NCI-H1417 (cell line): ENCODE results near the gene TNNC1.

Experiments
- DNase-seq, 3 experiments: peaks; one replicate each; lab custom pipeline; 2025; lab: John Stamatoyannopoulos, UW

Gene TNNC1

GRCh38 chr3:52401551-52401950, 52.3 kb downstream of the TNNC1 start:
- no peak for DNase-seq
